Hepatocyte (in vitro differentiated cells): Measurements from ENCODE around the gene PARP2. TPM values are rescaled to one million over a fixed set of nuclear protein-coding genes. Genes with fewer than 3 reads are reported as not detected.

ENCODE experiments used
- DNase-seq: peaks from one replicate; pipeline ENCODE4 v3.0.0-alpha.2; 2016; ENCODE audit warnings: low spot score
- H2AFZ ChIP-seq: fragments of 200-600 bp; sonication (generic); 2 replicates; pipeline ENCODE4 v1.6.0; 2016; ENCODE audit warnings: antibody characterized with exemption, mild to moderate bottlenecking
- H3K27ac ChIP-seq: fragments of 200-600 bp; sonication (generic); 2 replicates; pipeline ENCODE4 v1.5.1; 2016; ENCODE audit warnings: mild to moderate bottlenecking
- H3K27me3 ChIP-seq: fragments of 200-600 bp; sonication (generic); 2 replicates; pipeline ENCODE4 v1.6.1; 2016
- H3K36me3 ChIP-seq: fragments of 200-600 bp; sonication (generic); replicated peaks from 2 replicates; pipeline ENCODE4 v1.5.1; 2016; ENCODE audit warnings: low read depth; ENCODE audit not compliant: insufficient read depth
- H3K4me1 ChIP-seq: fragments of 200-600 bp; sonication (generic); 2 replicates; pipeline ENCODE4 v1.5.1; 2016; ENCODE audit warnings: mild to moderate bottlenecking, moderate library complexity; ENCODE audit not compliant: insufficient read depth
- H3K4me2 ChIP-seq: fragments of 200-600 bp; sonication (generic); 2 replicates; pipeline ENCODE4 v1.6.0; 2016
- H3K4me3 ChIP-seq: fragments of 200-600 bp; sonication (generic); 2 replicates; pipeline ENCODE4 v1.5.1; 2016; ENCODE audit warnings: mild to moderate bottlenecking
- H3K79me2 ChIP-seq: fragments of 200-600 bp; sonication (generic); 2 replicates; pipeline ENCODE4 v1.6.0; 2017; ENCODE audit warnings: mild to moderate bottlenecking
- H3K9me2 ChIP-seq: fragments of 200-600 bp; sonication (generic); replicated peaks from 2 replicates; pipeline ENCODE4 v1.6.0; 2017; ENCODE audit warnings: mild to moderate bottlenecking; ENCODE audit not compliant: insufficient read depth
- H3K9me3 ChIP-seq: fragments of 200-600 bp; sonication (generic); 2 replicates; pipeline ENCODE4 v1.5.1; 2016; ENCODE audit warnings: low read depth, mild to moderate bottlenecking
- H4K20me1 ChIP-seq: fragments of 200-600 bp; sonication (generic); 2 replicates; pipeline ENCODE4 v1.6.0; 2016; ENCODE audit warnings: mild to moderate bottlenecking; ENCODE audit not compliant: insufficient read depth, poor library complexity, severe bottlenecking
- EZH2 ChIP-seq: fragments of 200-600 bp; sonication (generic); IDR thresholded peaks from 2 replicates; pipeline ENCODE4 v1.6.1; 2016; ENCODE audit warnings: antibody characterized with exemption, mild to moderate bottlenecking, borderline replicate concordance
- EZH2phosphoT487 ChIP-seq: fragments of 200-600 bp; sonication (generic); IDR thresholded peaks from one replicate; pipeline ENCODE4 v1.6.1; 2018; ENCODE audit warnings: antibody characterized with exemption, mild to moderate bottlenecking, low read depth, moderate library complexity; ENCODE audit not compliant: unreplicated experiment, severe bottlenecking
- whole genome bisulfite sequencing: methylation state at CpG from one replicate; pipeline ENCODE4 v1.1.6; 2016; ENCODE audit warnings: low lambda C conversion rate; ENCODE audit errors: missing lambda C conversion rate; 5-methylcytosine and 5-hydroxymethylcytosine counted together
- polyA plus RNA-seq: library from polyadenylated mRNA; unstranded; fragments of >200 nt; fragmentation: Nextera tagmentation; extraction: Ambion mirVana; gene quantifications from 2 replicates; pipeline ENCODE4 v1.2.1, GENCODE V29; 2016
- total RNA-seq: library from RNA; depleted of rRNA; stranded (reverse); fragments of >200 nt; gene quantifications from 2 replicates; pipeline ENCODE4 v1.2.3, GENCODE V29; 2014
- TF ChIP-seq, protein P1 (sequence below): fragments of 200-600 bp; sonication (generic); IDR thresholded peaks from 2 replicates; pipeline ENCODE4 v1.5.1; 2016; ENCODE audit warnings: antibody characterized with exemption, mild to moderate bottlenecking; ENCODE audit not compliant: poor library complexity

The PARP2 gene
- total and polyA plus RNA-seq, 2 experiments from 2014 or later, result 13.9 to 23.4 TPM

DNA sequence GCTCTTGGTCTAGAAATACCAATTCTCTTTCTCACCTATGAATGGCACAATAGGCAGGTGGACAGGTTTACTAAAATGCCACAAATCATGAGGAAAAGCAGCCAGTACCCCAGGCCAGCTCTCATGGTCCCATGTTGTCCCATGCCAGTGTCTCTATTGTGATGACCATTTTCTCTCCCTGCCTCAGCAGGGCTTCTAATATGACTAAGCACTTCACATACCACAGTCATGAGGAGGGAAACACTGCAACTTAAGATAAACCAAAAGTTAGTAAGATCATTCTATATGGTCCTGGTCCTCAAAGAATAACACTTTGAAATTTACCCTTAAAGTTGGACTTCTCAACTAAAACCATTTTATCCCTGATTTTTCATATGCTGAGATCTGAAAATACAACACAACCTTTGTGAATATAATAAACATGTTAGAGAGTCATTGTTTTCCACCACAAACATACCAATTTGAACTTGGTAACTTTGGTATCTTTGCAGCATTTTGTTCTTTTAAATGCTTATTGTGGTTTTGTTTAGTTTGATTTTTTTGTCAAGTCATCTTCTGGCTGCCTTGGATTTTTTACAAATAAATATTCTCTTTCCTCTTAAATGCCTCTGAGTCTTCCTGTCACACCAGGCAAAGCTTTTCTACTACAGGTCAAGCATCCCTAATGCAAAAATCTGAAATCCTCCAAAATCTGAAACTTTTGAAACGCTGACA, 41.2 kb upstream of the PARP2 start:
- Histone ChIP-seq H3K9me3 (no peaks in the 10 kb centered on the region), H3K27me3 (no peaks in the 10 kb centered on the region), H4K20me1 (no peaks in the 10 kb centered on the region), H3K9me2 (no peaks in the 10 kb centered on the region), H3K4me3 (no peak overlapping the region), H2AFZ (no peak overlapping the region), H3K4me2 (no peak overlapping the region), H3K27ac (no peak overlapping the region), H3K4me1 (peaks cover 8% of the 10 kb centered on the region), H3K36me3 (no peaks in the 10 kb centered on the region), H3K79me2 (peaks cover 26% of the 10 kb centered on the region)
- WGBS, result 93% methylated on average over 1 of the region's 1 CpG
- TF ChIP-seq EZH2phosphoT487 (no peak), EZH2 (no peak)
- TF ChIP-seq, protein P1, sequence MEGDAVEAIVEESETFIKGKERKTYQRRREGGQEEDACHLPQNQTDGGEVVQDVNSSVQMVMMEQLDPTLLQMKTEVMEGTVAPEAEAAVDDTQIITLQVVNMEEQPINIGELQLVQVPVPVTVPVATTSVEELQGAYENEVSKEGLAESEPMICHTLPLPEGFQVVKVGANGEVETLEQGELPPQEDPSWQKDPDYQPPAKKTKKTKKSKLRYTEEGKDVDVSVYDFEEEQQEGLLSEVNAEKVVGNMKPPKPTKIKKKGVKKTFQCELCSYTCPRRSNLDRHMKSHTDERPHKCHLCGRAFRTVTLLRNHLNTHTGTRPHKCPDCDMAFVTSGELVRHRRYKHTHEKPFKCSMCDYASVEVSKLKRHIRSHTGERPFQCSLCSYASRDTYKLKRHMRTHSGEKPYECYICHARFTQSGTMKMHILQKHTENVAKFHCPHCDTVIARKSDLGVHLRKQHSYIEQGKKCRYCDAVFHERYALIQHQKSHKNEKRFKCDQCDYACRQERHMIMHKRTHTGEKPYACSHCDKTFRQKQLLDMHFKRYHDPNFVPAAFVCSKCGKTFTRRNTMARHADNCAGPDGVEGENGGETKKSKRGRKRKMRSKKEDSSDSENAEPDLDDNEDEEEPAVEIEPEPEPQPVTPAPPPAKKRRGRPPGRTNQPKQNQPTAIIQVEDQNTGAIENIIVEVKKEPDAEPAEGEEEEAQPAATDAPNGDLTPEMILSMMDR, result no peak
- no peak for DNase-seq

GRCh38 chr14:20305265-20306078, 38.0 kb upstream of the PARP2 start, which contains the start of gene TTC5:
TSS of gene TTC5 (minus strand) at chr14:20305951. CDS start at chr14:20305937, 14 bp downstream.
- Histone ChIP-seq H3K9me3 (no peaks in the 10 kb centered on the region), H4K20me1 (no peaks in the 10 kb centered on the region), H3K36me3 (no peaks in the 10 kb centered on the region), H3K4me1 (peaks cover 8% of the 10 kb centered on the region), H3K27me3 (no peaks in the 10 kb centered on the region), H3K4me3 (peak within 1 kb of the TSS; percentile 62), H3K9me2 (no peaks in the 10 kb centered on the region), H3K79me2 (peaks cover 26% of the 10 kb centered on the region), H2AFZ (peak within 1 kb of the TSS; percentile 68), H3K27ac (peak within 1 kb of the TSS; percentile 51), H3K4me2 (peak within 1 kb of the TSS; percentile 89)
- 1% methylated on average over 27 of the region's 27 CpGs for WGBS
- peak; percentile 90 for DNase-seq
- TF ChIP-seq EZH2 (no peak), EZH2phosphoT487 (no peak)
- TF ChIP-seq, protein P1, result peak; percentile 94

GRCh38 chr14:20306079-20306423, 37.4 kb upstream of the PARP2 start:
- Histone ChIP-seq H3K36me3 (no peaks in the 10 kb centered on the region), H3K9me2 (no peaks in the 10 kb centered on the region), H3K4me1 (peaks cover 8% of the 10 kb centered on the region), H3K27ac (no peak overlapping the region), H3K4me3 (no peak overlapping the region), H3K4me2 (no peak overlapping the region), H2AFZ (no peak overlapping the region), H3K9me3 (no peaks in the 10 kb centered on the region), H3K27me3 (no peaks in the 10 kb centered on the region), H4K20me1 (no peaks in the 10 kb centered on the region), H3K79me2 (peaks cover 26% of the 10 kb centered on the region)
- WGBS, result 100% methylated on average over 1 of the region's 1 CpG
- TF ChIP-seq EZH2 (no peak), EZH2phosphoT487 (no peak)
- TF ChIP-seq, protein P1, result no peak
- no peak for DNase-seq
